HepG2 (cell line): ENCODE results near the gene FNDC8. TPM values are rescaled to one million over a fixed set of nuclear protein-coding genes. Genes with fewer than 3 reads are reported as not detected.

Experiments
- DMAP1 ChIP-seq: IDR thresholded peaks from 2 replicates; pipeline ENCODE4 v1.6.1; 2016
- GABPA ChIP-seq, 2 experiments: IDR thresholded peaks; 2 replicates each; pipeline ENCODE4 v1.6.1; 2011 to 2016; ENCODE audit warnings: low read depth in 2 of 2, low read length in 1 of 2, missing biosample characterization in 1 of 2, missing genetic modification characterization in 1 of 2
- GABPB1 ChIP-seq: IDR thresholded peaks from 2 replicates; pipeline ENCODE4 v1.6.1; 2016; ENCODE audit warnings: mild to moderate bottlenecking, missing genetic modification reagents, moderate library complexity, missing compliant biosample characterization
- HIVEP1 ChIP-seq: sonication (generic); formaldehyde crosslinking; IDR thresholded peaks from 2 replicates; pipeline ENCODE4 v1.4.0; 2020; ENCODE audit warnings: mild to moderate bottlenecking, missing genetic modification reagents
- KDM5B ChIP-seq: sonication (generic); formaldehyde crosslinking; IDR thresholded peaks from 2 replicates; pipeline ENCODE4 v1.4.0; 2020; ENCODE audit warnings: missing genetic modification reagents, mild to moderate bottlenecking, borderline replicate concordance
- MED8 ChIP-seq: sonication (generic); formaldehyde crosslinking; IDR thresholded peaks from 2 replicates; pipeline ENCODE4 v1.8.1; 2023; ENCODE audit warnings: mild to moderate bottlenecking, missing genetic modification reagents; ENCODE audit not compliant: insufficient replicate concordance
- MTF2 ChIP-seq: sonication (generic); formaldehyde crosslinking; IDR thresholded peaks from 2 replicates; pipeline ENCODE4 v1.5.0; 2020; ENCODE audit warnings: missing genetic modification reagents, borderline replicate concordance
- NFYB ChIP-seq: sonication (generic); formaldehyde crosslinking; IDR thresholded peaks from 2 replicates; pipeline ENCODE4 v1.4.0; 2020; ENCODE audit warnings: missing genetic modification reagents
- ONECUT2 ChIP-seq: sonication (generic); formaldehyde crosslinking; IDR thresholded peaks from 2 replicates; pipeline ENCODE4 v1.4.0; 2020; ENCODE audit warnings: missing genetic modification reagents
- ZNF12 ChIP-seq: sonication (generic); formaldehyde crosslinking; IDR thresholded peaks from 2 replicates; pipeline ENCODE4 v1.5.0; 2020; ENCODE audit warnings: missing genetic modification reagents
- ZNF18 ChIP-seq: sonication (generic); formaldehyde crosslinking; IDR thresholded peaks from 2 replicates; pipeline ENCODE4 v1.8.0; 2022; ENCODE audit warnings: mild to moderate bottlenecking, missing genetic modification reagents; ENCODE audit not compliant: insufficient replicate concordance
- ZNF275 ChIP-seq: sonication (generic); formaldehyde crosslinking; IDR thresholded peaks from 2 replicates; pipeline ENCODE4 v1.8.0; 2022; ENCODE audit warnings: missing genetic modification reagents, mild to moderate bottlenecking, inconsistent platforms, borderline replicate concordance
- ZNF331 ChIP-seq: sonication (generic); formaldehyde crosslinking; IDR thresholded peaks from 2 replicates; pipeline ENCODE4 v1.4.0; 2020; ENCODE audit warnings: missing genetic modification reagents
- ZNF530 ChIP-seq: sonication (generic); formaldehyde crosslinking; IDR thresholded peaks from 2 replicates; pipeline ENCODE4 v1.5.0; 2020; ENCODE audit warnings: low read depth, mild to moderate bottlenecking, missing genetic modification reagents
- ZNF674 ChIP-seq: sonication (generic); formaldehyde crosslinking; IDR thresholded peaks from 2 replicates; pipeline ENCODE4 v1.5.0; 2020; ENCODE audit warnings: low read depth, mild to moderate bottlenecking, missing genetic modification reagents
- ZNF781 ChIP-seq: sonication (generic); formaldehyde crosslinking; IDR thresholded peaks from 2 replicates; pipeline ENCODE4 v1.5.1; 2020; ENCODE audit warnings: borderline replicate concordance, mild to moderate bottlenecking, missing genetic modification reagents; ENCODE audit errors: not compliant biosample characterization
- polyA plus RNA-seq, 8 experiments: library from polyadenylated mRNA; depleted of rRNA in 3 of 8; stranded (reverse) in 7 of 8; unstranded in 1 of 8; fragments of >200 nt; fragmentation: Illumina TruSeq in 4 of 8; extraction: Trizol in 4 of 8; gene quantifications; 2 replicates each; pipeline versions ENCODE4 v1.2.1 to v1.2.3, GENCODE V29; 2011 to 2016; ENCODE audit warnings: low read depth in 4 of 8, missing spikeins in 1 of 8, mixed read lengths in 1 of 8; ENCODE audit not compliant: insufficient read depth in 1 of 8
- total RNA-seq, 5 experiments: library from RNA; depleted of rRNA; stranded (reverse); fragments of >200 nt; fragmentation: Illumina TruSeq; extraction: Trizol; gene quantifications; 2 replicates each; pipeline ENCODE4 v1.2.3, GENCODE V29; 2016; ENCODE audit warnings: low read depth in 1 of 5
- TF ChIP-seq, protein P1 (sequence below): sonication (generic); formaldehyde crosslinking; IDR thresholded peaks from 2 replicates; pipeline ENCODE4 v1.9.0; 2021; ENCODE audit warnings: missing genetic modification reagents, mild to moderate bottlenecking, borderline replicate concordance
- TF ChIP-seq, protein P2 (sequence below): sonication (generic); formaldehyde crosslinking; IDR thresholded peaks from 2 replicates; pipeline ENCODE4 v1.5.0; 2020; ENCODE audit warnings: missing genetic modification reagents
- TF ChIP-seq, protein P3 (sequence below): sonication (generic); formaldehyde crosslinking; IDR thresholded peaks from 2 replicates; pipeline ENCODE4 v1.8.1; 2023; ENCODE audit warnings: mild to moderate bottlenecking, missing genetic modification reagents
- TF ChIP-seq, protein P4 (sequence below): sonication (generic); formaldehyde crosslinking; IDR thresholded peaks from 2 replicates; pipeline ENCODE4 v1.4.0; 2020; ENCODE audit warnings: missing genetic modification reagents, mild to moderate bottlenecking, borderline replicate concordance

FNDC8 gene
- total and polyA plus RNA-seq, 2 of the 13 experiments (the other 11 are each of a cell fraction or from before 2014, with no cell fraction given), result not detected

- TF ChIP-seq, protein P1, sequence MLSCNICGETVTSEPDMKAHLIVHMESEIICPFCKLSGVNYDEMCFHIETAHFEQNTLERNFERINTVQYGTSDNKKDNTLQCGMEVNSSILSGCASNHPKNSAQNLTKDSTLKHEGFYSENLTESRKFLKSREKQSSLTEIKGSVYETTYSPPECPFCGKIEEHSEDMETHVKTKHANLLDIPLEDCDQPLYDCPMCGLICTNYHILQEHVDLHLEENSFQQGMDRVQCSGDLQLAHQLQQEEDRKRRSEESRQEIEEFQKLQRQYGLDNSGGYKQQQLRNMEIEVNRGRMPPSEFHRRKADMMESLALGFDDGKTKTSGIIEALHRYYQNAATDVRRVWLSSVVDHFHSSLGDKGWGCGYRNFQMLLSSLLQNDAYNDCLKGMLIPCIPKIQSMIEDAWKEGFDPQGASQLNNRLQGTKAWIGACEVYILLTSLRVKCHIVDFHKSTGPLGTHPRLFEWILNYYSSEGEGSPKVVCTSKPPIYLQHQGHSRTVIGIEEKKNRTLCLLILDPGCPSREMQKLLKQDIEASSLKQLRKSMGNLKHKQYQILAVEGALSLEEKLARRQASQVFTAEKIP (CRISPR knock-in tag), result no peak
- TF ChIP-seq GABPA (IDR thresholded peaks at IDR 0.05; ENCODE audit: low read depth, low read length) (peak; percentile 42), GABPA (CRISPR knock-in tag; IDR thresholded peaks at IDR 0.05; ENCODE audit: low read depth) (peak; percentile 71), GABPB1 (CRISPR knock-in tag) (peak; percentile 91), MTF2 (CRISPR knock-in tag) (0 out of 2 replicates have a peak, but pooled peaks have one; percentile 48), MED8 (CRISPR knock-in tag) (peak; percentile 90), ONECUT2 (no peak), ZNF275 (CRISPR knock-in tag) (peak; percentile 38; the same call in 1 of the 2 replicates), ZNF331 (CRISPR knock-in tag) (peak; percentile 72; the same call in 1 of the 2 replicates), ZNF18 (CRISPR knock-in tag) (peak; percentile 39), ZNF530 (CRISPR knock-in tag) (no peak), KDM5B (peak; percentile 97), ZNF674 (peak; percentile 79; the same call in 1 of the 2 replicates), ZNF12 (CRISPR knock-in tag) (peak; percentile 53), HIVEP1 (CRISPR knock-in tag) (peak; percentile 70; the same call in 1 of the 2 replicates), NFYB (CRISPR knock-in tag) (no peak), DMAP1 (CRISPR knock-in tag) (peak; percentile 100), ZNF781 (CRISPR knock-in tag) (peak; percentile 76)
- TF ChIP-seq, protein P2, sequence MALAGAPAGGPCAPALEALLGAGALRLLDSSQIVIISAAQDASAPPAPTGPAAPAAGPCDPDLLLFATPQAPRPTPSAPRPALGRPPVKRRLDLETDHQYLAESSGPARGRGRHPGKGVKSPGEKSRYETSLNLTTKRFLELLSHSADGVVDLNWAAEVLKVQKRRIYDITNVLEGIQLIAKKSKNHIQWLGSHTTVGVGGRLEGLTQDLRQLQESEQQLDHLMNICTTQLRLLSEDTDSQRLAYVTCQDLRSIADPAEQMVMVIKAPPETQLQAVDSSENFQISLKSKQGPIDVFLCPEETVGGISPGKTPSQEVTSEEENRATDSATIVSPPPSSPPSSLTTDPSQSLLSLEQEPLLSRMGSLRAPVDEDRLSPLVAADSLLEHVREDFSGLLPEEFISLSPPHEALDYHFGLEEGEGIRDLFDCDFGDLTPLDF (CRISPR knock-in tag), result peak; percentile 21; the same call in 1 of the 2 replicates
- TF ChIP-seq, protein P3, sequence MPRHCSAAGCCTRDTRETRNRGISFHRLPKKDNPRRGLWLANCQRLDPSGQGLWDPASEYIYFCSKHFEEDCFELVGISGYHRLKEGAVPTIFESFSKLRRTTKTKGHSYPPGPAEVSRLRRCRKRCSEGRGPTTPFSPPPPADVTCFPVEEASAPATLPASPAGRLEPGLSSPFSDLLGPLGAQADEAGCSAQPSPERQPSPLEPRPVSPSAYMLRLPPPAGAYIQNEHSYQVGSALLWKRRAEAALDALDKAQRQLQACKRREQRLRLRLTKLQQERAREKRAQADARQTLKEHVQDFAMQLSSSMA (CRISPR knock-in tag), result no peak; the same call in 1 of the 2 replicates
- TF ChIP-seq, protein P4, sequence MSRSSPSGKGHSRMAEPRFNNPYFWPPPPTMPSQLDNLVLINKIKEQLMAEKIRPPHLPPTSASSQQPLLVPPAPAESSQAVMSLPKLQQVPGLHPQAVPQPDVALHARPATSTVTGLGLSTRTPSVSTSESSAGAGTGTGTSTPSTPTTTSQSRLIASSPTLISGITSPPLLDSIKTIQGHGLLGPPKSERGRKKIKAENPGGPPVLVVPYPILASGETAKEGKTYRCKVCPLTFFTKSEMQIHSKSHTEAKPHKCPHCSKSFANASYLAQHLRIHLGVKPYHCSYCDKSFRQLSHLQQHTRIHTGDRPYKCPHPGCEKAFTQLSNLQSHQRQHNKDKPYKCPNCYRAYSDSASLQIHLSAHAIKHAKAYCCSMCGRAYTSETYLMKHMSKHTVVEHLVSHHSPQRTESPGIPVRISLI, result peak; percentile 48
These were observed 20.5 kb downstream of the FNDC8 start, which contains the start of gene NLE1 (continued) for GRCh38 chr17:35141681-35142466.
